ACC112 (cell line): Measurements from ENCODE around the gene CHAF1A.

Source experiments
- H2AFZ ChIP-seq: fragments of 200-600 bp; sonication (generic); one replicate; pipeline ENCODE4 v1.6.0; 2017; ENCODE audit warnings: antibody characterized with exemption, low read length; ENCODE audit not compliant: unreplicated experiment
- H3K27ac ChIP-seq: fragments of 200-600 bp; sonication (generic); 2 replicates; pipeline ENCODE4 v1.5.1; 2014; ENCODE audit warnings: low read depth, mild to moderate bottlenecking, antibody characterized with exemption, low read length, moderate library complexity
- H3K27me3 ChIP-seq: fragments of 200-600 bp; sonication (generic); 2 replicates; pipeline ENCODE4 v1.6.1; 2014; ENCODE audit warnings: mild to moderate bottlenecking, antibody characterized with exemption, low read length, moderate library complexity, mixed read lengths; ENCODE audit not compliant: insufficient read depth
- H3K36me3 ChIP-seq: fragments of 200-600 bp; sonication (generic); 2 replicates; pipeline ENCODE4 v1.6.1; 2016; ENCODE audit warnings: mild to moderate bottlenecking, antibody characterized with exemption, low read length, moderate library complexity, mixed read lengths; ENCODE audit not compliant: insufficient read depth
- H3K4me1 ChIP-seq: fragments of 200-600 bp; sonication (generic); one replicate; pipeline ENCODE4 v1.6.1; 2016; ENCODE audit warnings: low read length, mixed read lengths; ENCODE audit not compliant: insufficient read depth, unreplicated experiment, control insufficient read depth
- H3K4me3 ChIP-seq: fragments of 200-600 bp; sonication (generic); 2 replicates; pipeline ENCODE4 v1.5.1; 2014; ENCODE audit warnings: mild to moderate bottlenecking, low read depth, low read length
- H3K79me2 ChIP-seq: fragments of 200-600 bp; sonication (generic); one replicate; pipeline ENCODE4 v1.6.0; 2016; ENCODE audit warnings: low read length; ENCODE audit not compliant: control insufficient read depth, unreplicated experiment, insufficient read depth

Gene CHAF1A

DNA sequence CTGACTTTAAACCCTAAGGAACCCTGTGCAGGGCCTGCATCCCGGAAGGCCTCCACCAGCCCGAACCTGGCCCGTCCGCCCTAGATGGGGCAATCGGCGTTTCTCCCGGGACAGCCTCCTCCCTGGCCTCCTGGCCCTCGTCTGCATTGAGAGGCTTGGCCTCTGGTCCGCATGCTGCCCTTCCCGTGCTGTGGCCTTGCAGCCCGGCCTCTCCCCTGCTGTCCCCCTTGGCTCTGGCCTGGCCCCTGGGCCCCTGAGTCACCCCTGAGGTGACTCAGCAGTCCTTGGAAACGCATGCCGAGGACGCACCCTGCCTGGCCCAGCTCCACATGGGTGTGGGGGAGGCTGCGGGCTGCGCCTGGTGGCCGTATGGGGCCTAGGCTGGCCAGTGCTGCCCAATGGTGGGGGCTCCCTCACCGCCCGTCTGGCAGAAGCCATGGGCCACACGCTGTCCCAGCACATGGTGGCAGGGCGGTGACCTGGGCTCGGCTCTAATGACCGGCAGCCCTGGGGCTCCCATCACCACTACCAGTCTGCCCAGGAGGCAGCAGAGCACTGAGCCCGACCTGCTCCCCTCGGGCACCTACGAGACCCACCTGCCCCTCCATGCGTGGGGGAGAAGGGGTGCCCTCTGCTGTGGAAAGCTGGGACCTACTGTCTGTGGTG lies 27.8 kb upstream of the CHAF1A start:
- H3K36me3 ChIP-seq = no peaks in the 10 kb centered on the region
- H3K27ac ChIP-seq = peak overlapping the region; percentile 94
- H3K4me3 ChIP-seq = 0 out of 2 replicates have a peak overlapping the region, but pooled peaks have one; percentile 41
- no peaks in the 10 kb centered on the region for H3K27me3 ChIP-seq
- peaks cover 71% of the 10 kb centered on the region for H3K79me2 ChIP-seq
- peaks cover 62% of the 10 kb centered on the region for H3K4me1 ChIP-seq
- no peak overlapping the region for H2AFZ ChIP-seq

DNA sequence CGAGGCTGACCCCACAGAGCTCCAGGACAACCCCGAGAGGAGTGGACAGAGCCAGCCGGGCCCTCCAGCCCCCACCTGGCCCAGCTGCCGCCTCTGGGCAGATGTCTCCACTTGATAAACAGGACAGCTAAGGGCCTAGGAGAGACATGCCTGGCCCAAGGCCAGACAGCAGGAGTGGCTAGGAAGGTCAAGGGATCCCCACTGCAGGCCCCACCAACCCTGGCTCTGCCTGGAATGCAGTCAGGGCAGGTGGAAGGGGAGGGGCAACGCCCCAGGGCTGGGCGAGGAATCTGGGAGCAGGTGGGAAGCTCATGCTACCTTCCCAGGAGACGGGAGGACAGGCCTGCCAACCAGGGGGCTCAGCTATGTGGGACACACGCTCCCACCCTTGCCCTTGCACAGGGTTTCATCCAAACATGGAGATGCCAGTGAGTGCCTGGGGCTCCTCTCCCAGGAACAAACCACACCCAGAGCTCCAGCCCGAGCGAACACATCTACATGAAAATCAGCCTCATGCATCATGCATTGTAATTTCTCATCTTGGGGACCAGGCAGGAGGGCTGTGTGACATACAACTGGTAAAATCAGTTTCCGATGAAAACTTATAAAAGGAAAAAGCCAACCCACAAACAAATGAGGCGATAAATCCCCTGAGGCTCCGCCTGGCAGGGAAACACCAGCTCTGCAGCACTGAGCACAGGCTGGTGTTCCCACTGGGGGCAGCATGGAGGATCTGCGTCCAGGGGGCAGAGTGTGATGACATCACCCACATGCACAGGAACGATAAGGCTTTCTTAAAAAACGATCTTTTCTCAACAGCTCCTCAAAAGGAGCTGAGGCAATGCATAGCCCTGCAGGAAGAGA lies 27.0 kb upstream of the CHAF1A start:
- Histone ChIP-seq H2AFZ (no peak overlapping the region), H3K4me1 (peaks cover 65% of the 10 kb centered on the region), H3K79me2 (peaks cover 70% of the 10 kb centered on the region), H3K27ac (peak overlapping the region; percentile 94), H3K27me3 (no peaks in the 10 kb centered on the region), H3K36me3 (no peaks in the 10 kb centered on the region), H3K4me3 (no peak overlapping the region)

DNA sequence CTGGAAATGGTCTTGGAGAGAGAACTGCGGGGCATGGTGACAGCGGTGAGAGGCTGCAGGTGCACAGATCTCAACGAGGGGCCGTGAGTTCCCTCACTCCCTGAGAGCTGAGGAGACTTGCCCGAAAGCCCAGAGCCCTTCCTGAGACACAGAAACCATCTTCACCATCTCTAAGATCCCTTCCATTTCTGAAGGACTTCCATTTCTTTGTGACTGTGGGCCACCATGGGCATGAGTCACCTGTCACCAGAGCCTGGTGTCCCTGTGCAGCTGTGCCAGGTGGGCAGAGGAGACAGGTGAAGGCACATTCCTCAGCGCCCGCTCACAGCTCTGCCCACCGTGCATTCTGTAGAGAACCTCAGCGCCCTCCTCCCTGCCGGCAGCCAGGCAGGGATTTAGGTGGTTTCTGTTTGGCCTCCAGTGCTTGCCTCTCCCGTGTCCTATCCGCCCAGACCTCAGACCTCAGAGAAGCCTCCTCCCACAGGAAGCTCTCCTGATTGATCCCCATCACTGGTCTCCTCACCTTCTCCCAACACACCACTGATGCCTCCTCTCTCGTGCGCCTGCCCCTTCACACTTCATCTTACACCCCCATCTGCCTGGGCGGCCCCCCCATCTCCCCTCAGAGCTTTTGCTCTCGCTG lies 26.3 kb upstream of the CHAF1A start:
- H3K4me1 ChIP-seq = peaks cover 64% of the 10 kb centered on the region
- no peaks in the 10 kb centered on the region for H3K27me3 ChIP-seq
- no peak overlapping the region for H2AFZ ChIP-seq
- peak overlapping the region; percentile 94; the same call in 1 of the 2 replicates for H3K27ac ChIP-seq
- no peaks in the 10 kb centered on the region for H3K36me3 ChIP-seq
- no peak overlapping the region for H3K4me3 ChIP-seq
- peaks cover 63% of the 10 kb centered on the region for H3K79me2 ChIP-seq

DNA sequence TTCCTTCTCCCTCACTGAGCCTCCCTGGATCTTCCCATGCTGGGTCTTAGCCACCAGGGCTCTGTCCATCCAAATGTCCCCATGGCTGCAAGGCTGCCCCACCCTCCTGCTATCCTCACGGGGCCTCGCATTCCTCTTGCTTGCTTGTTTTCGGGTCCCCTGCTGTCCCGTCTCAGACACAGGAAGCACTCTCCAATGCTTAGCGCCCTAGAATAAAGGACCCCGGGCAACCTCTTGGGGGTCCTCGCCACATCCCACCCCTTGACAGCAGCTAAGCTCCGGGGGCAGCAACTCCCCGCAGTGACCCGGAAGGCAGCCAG lies 25.8 kb upstream of the CHAF1A start:
- no peak overlapping the region for H3K4me3 ChIP-seq
- H3K27ac ChIP-seq = no peak overlapping the region; the same call in 1 of the 2 replicates
- H2AFZ ChIP-seq = no peak overlapping the region
- H3K36me3 ChIP-seq = no peaks in the 10 kb centered on the region
- peaks cover 64% of the 10 kb centered on the region for H3K4me1 ChIP-seq
- H3K79me2 ChIP-seq = peaks cover 58% of the 10 kb centered on the region
- no peaks in the 10 kb centered on the region for H3K27me3 ChIP-seq

DNA sequence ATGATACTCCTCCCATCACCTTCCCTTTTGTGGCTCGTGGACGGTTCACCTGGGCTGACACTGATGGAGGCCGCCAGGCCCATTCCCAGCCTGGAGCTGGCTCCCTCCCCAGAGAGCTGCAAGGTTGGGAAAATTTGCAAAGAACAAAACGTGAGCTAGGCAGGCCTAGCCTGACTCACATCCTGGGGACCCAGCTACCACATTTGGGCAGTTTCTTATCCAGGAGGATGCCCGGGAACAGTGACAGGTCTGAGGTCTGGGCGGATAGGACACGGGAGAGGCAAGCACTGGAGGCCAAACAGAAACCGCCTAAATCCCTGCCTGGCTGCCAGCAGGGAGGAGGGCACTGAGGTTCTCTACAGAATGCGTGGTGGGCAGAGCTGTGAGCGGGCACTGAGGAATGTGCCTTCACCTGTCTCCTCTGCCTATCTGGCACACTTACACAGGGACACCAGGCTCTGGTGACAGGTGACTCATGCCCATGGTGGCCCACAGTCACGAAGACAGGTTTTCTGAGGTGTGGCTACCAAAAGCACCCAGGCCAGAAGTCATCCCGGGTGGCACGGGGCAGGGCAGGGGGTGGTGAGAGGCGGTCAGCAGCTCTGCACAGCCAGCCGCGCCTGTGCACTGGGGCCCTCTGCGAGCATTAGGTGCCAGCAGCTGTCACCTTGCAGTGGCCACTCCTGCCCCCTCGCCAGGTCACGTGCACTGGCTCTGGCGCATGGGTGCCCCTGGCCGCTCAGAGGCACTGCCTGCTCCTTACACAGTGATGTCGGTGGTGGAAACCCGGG lies 25.3 kb upstream of the CHAF1A start:
- Histone ChIP-seq H3K36me3 (no peaks in the 10 kb centered on the region), H3K4me1 (peaks cover 63% of the 10 kb centered on the region), H3K27ac (no peak overlapping the region; the same call in 1 of the 2 replicates), H3K27me3 (no peaks in the 10 kb centered on the region), H2AFZ (no peak overlapping the region), H3K79me2 (peaks cover 56% of the 10 kb centered on the region), H3K4me3 (no peak overlapping the region)

DNA sequence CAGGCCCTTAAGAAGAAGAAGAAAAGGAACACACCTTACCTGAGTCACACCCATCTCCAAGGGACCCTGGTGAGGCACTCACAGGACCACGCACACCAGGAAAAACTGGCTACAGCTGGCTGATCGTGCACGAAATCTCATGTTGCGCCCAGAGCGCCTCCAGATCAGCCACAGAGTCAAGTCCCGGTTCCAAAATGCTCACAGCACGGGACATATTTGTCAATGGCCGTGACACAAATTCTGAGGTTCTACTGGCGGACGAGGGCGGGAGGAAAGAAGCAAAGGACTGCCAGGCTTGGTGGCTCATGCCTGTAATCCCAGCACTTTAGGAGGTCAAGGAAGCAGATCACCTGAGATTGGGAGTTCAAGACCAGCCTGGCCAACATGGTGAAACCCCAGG lies 23.6 kb upstream of the CHAF1A start:
- H3K36me3 ChIP-seq = no peaks in the 10 kb centered on the region
- no peak overlapping the region for H2AFZ ChIP-seq
- H3K79me2 ChIP-seq = peaks cover 50% of the 10 kb centered on the region
- no peak overlapping the region for H3K4me3 ChIP-seq
- H3K27me3 ChIP-seq = no peaks in the 10 kb centered on the region
- H3K4me1 ChIP-seq = peaks cover 46% of the 10 kb centered on the region
- H3K27ac ChIP-seq = no peak overlapping the region

DNA sequence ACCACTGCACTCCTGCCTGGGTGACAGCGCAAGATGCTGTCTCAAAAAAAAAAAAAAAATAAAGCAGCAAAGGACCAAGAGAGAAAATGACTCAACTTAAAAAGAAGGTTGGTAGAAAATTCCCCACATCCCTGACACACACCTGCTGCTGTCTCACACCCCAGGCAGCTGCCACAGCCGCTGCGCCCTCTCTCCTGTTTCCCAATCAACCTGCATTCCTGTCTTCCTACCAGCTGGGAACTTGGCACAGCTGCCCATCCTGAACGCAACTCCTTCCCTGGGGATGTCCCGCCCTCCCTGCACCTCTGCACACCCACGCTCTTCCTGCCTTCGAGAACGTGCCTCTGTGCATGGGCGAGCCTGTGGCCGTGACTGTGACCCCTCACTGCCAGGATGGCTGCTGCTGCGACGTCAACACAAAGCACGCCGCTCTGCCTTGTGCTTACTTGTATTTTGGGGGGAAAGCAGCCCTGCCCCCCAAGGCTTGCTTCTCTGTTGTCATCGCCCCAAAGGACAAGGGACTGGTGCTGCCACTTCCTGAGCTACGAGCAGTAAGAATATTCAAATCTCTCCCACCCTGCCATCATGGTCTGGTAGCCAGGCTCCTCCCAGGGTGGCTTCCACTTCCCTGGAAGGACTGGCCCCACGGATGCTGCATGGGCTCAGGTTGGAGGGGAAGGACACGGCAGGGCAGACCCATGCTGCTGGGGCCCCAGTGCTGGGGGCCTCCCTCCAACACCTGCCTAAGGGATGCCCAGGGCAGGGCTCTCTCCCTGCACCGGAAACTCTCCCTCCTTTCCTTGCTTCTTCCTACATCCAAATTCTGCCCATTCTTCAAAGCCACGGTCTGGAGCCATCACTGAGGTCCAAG lies 22.8 kb upstream of the CHAF1A start:
- Histone ChIP-seq H3K79me2 (peaks cover 57% of the 10 kb centered on the region), H3K27ac (no peak overlapping the region), H2AFZ (no peak overlapping the region), H3K4me1 (peaks cover 42% of the 10 kb centered on the region), H3K4me3 (no peak overlapping the region), H3K27me3 (no peaks in the 10 kb centered on the region), H3K36me3 (no peaks in the 10 kb centered on the region)

DNA sequence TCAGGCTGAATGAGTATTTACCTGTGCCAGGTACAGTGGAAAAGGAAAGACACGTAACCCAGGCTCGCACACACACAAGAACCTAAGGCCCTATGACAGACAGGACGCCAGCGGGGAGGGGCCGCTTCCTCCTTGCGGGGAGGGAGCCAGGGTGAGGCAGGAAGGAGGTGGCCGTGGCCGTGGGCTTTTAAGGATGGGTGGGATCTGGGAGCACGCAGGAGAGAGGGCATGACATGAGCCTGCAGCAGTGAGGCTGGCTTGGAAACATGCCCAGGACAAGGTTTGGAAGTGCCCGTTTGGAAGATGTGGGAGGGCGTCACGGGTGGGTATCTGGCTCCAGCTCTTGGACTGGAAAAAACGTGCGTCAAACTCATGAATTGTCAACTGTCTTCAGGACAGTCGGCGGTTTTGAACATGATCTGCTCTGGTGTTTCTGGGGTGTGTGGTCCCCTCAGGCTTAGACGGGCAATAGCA lies 22.1 kb upstream of the CHAF1A start:
- Histone ChIP-seq H3K27me3 (no peaks in the 10 kb centered on the region), H3K4me1 (peaks cover 35% of the 10 kb centered on the region), H3K27ac (no peak overlapping the region), H3K4me3 (no peak overlapping the region), H3K36me3 (no peaks in the 10 kb centered on the region), H2AFZ (no peak overlapping the region), H3K79me2 (peaks cover 63% of the 10 kb centered on the region)

DNA sequence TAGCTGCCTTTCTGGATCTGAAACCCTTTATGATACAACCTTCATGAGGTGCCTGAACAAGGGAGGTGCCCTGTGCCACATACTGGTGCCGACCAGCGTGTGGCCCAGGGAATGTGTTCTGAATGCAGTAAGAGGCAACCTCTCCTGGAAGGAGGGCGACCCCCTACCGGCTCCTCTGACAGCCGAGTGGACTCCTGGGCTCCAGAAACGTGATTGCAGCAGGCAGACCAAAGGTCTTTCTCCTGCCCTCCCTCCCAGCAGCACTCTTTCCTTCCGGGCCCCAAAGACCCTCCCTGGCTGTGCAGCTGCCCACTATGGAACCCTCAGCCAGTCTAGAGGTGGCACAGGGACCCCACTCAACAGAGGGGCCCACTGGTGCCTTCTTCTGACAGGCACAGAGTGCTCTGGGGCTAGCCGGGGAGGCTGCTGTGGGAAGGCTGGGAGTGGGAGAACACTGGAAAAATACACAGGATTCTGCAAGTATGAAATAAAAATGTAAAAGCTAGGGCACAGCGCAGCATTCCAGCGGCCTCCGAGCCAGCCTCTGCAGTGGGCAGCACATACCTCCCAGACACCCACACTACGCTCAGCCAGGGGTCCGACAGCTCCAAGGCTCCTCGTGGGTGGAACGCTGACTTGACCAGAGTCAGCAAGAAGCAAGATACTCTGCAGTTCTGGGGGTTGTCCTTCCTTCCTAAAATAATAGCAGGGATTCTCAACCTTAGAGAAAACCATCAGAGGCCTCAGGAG lies 17.0 kb upstream of the CHAF1A start:
- Histone ChIP-seq H3K27ac (no peak overlapping the region), H3K27me3 (no peaks in the 10 kb centered on the region), H3K4me1 (peaks cover 16% of the 10 kb centered on the region), H3K79me2 (peaks cover 73% of the 10 kb centered on the region), H3K36me3 (no peaks in the 10 kb centered on the region), H3K4me3 (no peak overlapping the region), H2AFZ (no peak overlapping the region)
